GM12873 (cell line): ENCODE measurements around the gene SMAD6.

Experiments
- TF ChIP-seq, protein P1 (sequence below): IDR thresholded peaks from 2 replicates; pipeline ENCODE4 v1.5.1; 2012; ENCODE audit warnings: low read depth, mild to moderate bottlenecking, moderate library complexity, low read length, control low read depth; ENCODE audit not compliant: insufficient read depth; ENCODE audit errors: missing control alignments

Gene SMAD6

DNA sequence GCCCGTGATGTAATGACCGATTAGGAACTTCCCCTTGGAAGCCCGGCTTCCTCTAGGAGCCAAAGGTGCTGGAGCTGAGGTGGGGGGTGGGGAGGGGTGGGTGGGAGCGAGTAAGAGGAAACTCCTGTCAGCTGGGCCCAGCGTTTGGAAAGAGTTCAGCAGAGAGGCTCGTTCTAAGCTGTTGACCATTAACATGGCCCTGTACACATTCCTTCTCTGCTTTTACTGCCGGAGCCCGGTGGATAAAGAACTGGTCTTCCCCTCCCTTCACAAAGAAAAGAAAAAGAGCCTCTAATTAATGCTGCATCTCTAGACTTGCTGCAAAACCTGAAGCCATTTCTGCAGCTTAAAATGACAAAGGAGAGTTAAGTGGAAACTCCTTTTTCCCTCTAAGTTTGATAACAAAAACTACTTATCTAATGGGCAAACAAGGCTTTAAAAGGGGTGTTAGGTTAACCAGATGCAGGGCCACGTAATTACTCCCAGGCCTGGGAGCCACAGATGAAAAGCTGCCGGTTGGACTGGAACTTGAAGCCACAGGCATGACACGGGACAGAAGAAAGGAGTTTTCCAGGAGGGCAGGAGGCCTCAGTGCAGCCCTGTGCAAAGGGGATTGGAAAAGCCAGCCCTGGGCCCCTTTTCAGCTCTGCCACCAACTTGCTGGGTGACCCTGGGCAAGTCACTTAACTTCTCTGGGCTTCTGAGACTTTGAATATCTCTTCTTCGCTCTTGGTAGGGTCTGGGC lies 71.3 kb downstream of the SMAD6 start:
- TF ChIP-seq, protein P1, sequence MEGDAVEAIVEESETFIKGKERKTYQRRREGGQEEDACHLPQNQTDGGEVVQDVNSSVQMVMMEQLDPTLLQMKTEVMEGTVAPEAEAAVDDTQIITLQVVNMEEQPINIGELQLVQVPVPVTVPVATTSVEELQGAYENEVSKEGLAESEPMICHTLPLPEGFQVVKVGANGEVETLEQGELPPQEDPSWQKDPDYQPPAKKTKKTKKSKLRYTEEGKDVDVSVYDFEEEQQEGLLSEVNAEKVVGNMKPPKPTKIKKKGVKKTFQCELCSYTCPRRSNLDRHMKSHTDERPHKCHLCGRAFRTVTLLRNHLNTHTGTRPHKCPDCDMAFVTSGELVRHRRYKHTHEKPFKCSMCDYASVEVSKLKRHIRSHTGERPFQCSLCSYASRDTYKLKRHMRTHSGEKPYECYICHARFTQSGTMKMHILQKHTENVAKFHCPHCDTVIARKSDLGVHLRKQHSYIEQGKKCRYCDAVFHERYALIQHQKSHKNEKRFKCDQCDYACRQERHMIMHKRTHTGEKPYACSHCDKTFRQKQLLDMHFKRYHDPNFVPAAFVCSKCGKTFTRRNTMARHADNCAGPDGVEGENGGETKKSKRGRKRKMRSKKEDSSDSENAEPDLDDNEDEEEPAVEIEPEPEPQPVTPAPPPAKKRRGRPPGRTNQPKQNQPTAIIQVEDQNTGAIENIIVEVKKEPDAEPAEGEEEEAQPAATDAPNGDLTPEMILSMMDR = no peak

DNA sequence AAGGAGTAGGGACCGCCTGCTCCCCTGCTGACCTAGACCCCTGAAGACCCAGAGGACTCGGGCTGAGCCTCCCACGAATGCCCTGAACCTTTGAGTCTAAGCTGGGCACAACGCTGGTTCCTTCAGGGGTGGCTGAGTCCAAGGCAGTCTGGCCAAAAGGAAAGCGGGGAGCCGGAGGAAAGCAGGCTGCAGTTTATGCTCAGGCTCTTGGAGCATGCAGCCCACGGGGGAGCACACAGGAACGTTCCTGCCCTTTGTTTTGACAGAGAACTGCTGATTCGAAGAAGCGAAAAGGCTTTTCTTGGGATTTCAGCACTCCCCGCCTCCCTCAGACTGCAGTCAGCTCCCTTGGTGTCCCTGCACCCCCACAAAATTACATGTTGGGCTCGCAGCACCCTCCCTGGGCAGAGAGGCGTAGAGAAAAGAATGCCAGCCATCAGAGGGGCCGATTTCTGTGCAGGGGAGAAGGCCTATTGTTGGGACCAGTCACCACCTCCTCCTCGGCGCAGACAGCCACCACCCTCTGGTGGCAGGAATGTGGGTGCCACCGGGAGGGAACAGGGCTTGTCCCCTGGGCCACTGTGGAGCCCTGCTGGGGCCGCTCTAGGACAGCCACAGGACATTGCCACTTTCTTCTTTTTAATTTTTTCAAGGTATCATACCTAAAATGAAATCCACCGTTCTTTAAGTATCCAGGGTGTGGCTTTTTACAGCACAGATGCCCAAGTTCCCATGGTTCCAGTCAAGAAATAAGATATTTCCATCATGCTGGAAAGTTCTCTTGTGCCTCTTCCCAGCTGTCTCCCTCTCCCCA lies 72.2 kb downstream of the SMAD6 start:
- TF ChIP-seq, protein P1 = peak; percentile 83

DNA sequence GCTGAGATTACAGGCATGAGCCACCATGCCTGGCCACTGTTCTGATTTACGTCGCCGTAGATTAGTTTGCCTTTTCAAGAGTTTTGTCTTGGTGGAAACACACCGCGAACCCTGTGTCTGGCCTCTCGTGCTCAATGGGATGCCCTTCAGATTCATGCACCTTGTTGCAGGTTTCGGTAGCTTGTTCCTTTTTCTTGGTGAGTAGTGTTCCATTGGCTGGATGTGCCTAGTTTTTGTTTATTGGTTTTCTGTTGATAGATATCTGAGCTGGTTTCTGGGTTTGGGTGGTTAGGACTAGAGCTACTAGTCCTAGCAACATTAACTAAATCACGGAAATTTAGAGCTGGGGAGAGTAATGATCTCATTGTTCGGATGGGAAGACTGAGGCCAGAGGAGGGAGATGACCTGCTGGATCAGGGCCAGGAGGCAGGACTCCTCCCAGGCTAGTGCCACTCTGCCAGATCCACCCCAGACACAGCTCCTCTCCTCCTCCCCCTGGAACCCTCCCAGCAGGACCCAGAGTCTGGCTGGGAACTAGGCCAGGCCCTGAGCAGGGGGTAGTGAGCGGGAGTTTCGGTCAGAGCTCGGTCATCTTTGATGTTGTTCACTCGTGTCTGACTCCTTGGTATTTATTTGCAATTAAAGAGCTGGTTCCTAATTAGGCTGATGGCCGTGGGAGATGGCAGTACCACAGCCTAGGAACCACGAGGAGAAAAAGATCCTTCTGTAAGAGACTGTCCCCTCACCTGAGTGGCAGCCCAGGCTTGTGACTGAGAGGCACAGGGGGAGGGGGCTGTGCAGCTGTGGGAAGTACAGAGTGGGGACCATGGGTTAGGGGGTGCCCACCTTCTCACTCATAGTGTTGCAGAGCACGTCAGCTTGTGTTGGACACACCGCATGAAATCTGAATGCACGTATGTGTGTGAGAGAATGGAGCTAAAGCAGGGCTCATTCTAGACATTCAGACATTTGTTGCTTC lies 73.4 kb downstream of the SMAD6 start:
- TF ChIP-seq, protein P1 = no peak

DNA sequence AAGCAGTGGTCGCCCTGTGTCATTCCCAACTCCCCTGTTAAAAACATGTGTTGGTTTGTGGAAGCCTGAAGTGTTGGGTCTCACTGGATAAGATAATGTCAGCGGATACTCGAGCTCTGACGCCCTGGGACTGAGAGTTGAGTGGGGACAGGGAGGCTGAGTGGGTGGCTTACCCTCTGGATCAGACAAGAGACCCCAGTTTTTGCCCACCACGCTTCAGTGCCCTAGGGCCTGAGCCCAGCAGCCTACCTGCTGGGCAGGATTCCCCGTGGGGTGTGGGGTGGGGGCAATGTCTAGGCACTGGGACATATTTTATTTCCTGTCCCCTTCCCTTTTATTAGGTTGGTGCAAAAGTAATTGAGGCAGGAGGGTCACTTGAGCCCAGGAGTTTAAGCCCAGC lies 75.0 kb downstream of the SMAD6 start:
- TF ChIP-seq, protein P1 = no peak

DNA sequence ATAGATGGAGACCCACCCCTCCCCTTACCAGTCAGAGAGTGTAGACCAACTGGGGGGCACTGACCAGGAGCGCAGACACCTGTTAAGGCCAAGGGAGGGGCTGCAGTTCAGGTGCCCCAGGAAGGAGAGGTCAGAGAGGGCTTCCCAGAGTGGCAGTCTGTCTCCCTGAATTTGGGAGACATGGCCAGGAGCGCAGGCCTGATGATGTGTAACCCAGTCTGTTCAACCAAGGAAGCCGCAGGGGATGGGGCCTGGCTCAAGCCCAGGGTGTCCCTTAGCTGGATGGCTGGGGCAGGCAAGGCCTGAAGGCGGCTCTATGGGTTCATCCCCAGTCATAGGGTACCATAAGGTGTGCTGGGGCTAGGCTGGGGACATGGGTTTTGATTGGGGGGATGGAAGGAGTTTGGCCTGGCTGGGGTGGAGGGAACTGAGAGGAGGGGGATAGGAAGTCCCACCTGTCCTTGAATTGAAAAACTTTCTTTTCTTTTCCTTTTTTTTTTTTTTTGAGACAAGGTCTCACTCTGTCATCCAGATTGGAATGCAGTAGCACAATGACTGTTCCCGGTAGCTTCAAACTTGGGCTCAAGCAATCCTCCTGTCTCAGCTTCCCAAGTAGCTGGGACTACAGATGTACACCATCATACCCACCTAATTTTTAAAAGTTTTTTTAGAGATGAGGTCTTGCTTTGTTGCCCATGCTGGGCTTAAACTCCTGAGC lies 75.7 kb downstream of the SMAD6 start:
- TF ChIP-seq, protein P1 = no peak

DNA sequence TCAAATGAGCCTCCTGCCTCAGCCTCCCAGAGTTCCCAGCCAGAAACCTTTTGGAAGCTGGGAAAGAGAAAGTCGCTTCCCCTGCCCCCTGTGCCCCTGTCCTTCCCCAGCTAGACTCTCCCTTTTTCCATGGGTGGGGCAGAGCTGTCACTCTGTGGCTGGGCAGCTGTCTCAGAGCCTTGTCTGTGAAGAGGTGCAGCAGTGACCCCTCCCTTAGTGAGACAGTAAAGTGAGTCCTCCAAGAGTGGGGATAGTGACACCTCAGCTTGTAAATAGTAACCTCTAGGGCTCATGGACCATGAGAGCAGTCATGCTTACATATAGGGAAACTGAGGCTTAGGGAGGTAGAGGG lies 76.3 kb downstream of the SMAD6 start:
- TF ChIP-seq, protein P1 = no peak
